Measurements from ENCODE around the gene SF3B2. TPM values are rescaled to one million over a fixed set of nuclear protein-coding genes. Genes with fewer than 3 reads are reported as not detected.
"Not testable (repeated sequence)": the region's sequence is repeated elsewhere in the genome, so short reads cannot be mapped to it uniquely, and the experiment has no call there.

Gene SF3B2
- total RNA-seq, 1 donor: 130 TPM

DNA sequence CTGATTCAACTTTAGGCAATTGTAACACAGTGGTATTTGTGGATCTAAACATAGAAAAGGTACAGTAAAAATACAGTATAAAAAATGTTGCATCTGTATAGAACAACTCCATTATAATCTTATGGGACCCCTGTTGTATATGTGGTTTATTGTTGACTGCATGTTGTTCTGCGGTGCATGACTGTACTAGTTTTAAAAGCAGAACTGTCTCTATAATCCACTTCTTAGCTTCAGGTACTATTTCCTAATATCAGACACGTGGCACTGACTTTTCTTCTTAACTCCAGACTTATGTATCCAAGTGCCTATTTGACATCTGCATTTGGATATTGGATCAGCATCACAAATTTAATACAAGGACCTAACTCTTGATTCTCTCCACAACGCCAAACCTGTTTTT, 59.0 kb downstream of the SF3B2 start:
- DNase-seq (ENCODE audit: low read depth): no peak
- no peak overlapping the region for H3K4me3 ChIP-seq (ENCODE audit: low read depth, low read length)
- no peak for TF ChIP-seq CTCF (IDR thresholded peaks at IDR 0.05; ENCODE audit: insufficient read depth, low read depth, low read length)

- no peak for DNase-seq (ENCODE audit: low read depth)
- no peak overlapping the region for H3K4me3 ChIP-seq (ENCODE audit: low read depth, low read length)
- TF ChIP-seq CTCF (IDR thresholded peaks at IDR 0.05; ENCODE audit: insufficient read depth, low read depth, low read length): no peak
Observed at GRCh38 chr11:66112041-66112491, 59.9 kb downstream of the SF3B2 start.

DNA sequence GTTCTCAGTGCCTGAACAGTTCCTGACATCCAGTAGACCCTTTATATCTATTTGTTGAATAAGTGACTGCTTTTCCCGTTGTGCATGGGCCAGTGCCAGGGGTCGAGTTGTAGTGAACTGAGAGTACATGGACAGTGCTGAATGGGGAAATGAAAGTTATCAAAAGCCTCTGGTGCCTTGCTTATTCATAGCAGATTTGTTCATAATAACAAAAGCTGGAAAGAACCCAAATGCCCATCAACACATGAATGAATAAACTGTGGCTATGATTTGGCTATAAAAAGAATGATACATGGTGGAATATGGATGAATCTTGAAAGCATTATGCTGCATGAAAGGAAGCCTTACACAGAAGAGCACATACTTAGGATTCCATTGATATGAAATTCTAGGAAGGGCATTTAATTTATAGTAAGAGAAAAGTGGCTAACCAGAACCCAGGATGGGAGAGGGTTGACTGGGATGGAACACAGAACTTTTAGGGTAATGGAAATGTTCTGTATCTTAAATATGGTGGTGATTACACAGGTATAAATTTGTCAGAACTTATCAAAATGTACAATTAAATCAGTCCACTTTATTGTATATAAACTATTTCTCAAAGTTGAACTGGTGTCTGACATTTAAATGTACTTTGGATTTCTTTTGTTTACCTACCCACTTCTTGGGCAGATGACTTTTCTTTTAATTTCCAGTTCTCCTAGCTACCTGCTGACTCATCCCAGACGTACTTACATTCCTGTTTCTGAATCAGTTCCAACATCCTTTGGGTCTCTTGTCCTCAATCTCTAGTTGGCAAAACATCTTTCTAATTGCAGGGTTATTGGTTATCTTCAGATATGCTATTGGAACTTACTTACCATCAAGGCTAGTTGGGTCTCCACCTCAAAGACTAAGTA, 60.7 kb downstream of the SF3B2 start:
- H3K4me3 ChIP-seq (ENCODE audit: low read depth, low read length): no peak overlapping the region
- DNase-seq (ENCODE audit: low read depth): peak; percentile 91
- TF ChIP-seq CTCF (IDR thresholded peaks at IDR 0.05; ENCODE audit: insufficient read depth, low read depth, low read length): no peak

GRCh38 chr11:66114957-66115356, 62.8 kb downstream of the SF3B2 start:
- not testable (repeated sequence) for H3K4me3 ChIP-seq (ENCODE audit: low read depth, low read length); DNase-seq (ENCODE audit: low read depth)

DNA sequence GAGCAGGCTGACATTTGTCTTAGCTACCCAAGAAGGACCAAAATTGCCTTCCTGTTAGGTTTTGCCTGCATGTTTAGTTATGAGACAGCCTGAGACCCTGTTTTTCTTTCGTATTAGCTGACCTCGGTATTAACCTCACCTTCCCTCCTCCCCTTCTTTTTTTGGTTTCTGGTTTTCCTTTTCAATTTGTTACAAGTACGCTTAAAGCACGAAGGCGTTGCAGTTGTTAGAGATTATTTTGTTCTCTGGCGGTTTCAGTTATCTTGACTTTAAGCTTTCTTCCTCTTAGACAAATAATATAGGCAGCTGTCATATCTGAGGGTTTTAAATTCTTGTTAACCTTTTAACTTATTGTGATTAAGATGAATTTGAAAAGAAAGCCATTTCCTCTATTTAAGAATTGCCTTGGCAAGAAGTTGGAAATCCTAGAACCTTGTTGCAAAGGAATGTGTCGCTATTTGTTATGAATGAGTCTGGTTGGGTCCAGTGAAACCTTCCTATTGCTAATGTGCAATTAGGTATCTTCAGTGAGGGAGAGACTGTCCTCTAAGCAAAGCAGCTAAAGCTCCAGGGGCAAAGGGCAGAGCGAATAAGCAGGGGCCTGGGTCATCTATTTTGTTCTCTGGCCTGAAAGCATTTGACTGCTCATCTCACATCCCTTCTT, 63.6 kb downstream of the SF3B2 start:
- H3K4me3 ChIP-seq (ENCODE audit: low read depth, low read length): peak overlapping the region; percentile 17
- DNase-seq (ENCODE audit: low read depth): peak; percentile 78
- no peak for TF ChIP-seq CTCF (IDR thresholded peaks at IDR 0.05; ENCODE audit: insufficient read depth, low read depth, low read length)

DNA sequence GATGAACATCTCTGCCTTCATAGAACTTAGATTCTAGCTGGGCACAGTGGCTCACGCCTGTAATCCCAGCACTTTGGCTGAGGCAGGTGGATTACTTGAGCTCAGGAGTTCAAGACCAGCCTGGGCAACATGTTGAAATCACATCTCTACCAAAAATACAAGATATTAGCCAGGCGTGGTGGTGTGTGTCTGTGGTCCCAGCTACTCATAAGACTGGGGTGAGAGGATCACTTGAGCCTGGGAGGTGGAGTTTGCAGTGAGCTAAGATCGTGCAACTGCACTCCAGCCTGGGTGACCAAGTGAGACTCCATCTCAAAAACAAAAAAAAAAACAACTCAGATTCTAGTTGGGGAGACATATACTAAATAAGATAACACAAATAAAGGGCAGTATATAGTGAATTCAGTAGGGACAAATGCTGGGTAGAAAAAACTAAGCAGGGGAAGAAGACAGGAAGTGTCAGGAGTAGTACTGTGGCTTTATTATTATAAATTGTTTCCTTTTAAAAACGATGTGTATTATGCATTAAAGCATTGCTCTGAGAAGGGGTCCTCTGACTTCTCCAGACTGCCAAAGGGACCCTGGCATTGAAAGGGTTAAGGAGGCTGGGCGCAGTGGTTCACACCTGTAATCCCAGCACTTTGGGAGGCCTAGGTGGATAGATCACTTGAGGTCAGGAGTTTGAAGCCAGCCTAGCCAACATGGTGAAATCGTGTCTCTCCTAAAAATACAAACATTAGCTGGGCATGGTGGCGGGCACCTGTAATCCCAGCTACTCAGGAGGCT, 64.6 kb downstream of the SF3B2 start:
- DNase-seq (ENCODE audit: low read depth): peak; percentile 46
- no peak overlapping the region for H3K4me3 ChIP-seq (ENCODE audit: low read depth, low read length)
- TF ChIP-seq CTCF (IDR thresholded peaks at IDR 0.05; ENCODE audit: insufficient read depth, low read depth, low read length): no peak

GRCh38 chr11:66118847-66119246, 66.7 kb downstream of the SF3B2 start:
- no peak for DNase-seq (ENCODE audit: low read depth)
- no peak for TF ChIP-seq CTCF (IDR thresholded peaks at IDR 0.05; ENCODE audit: insufficient read depth, low read depth, low read length)
- H3K4me3 ChIP-seq (ENCODE audit: low read depth, low read length): no peak overlapping the region
